IPS DF 19.7 (cell line): Measurements from ENCODE around the gene MAFF.

ENCODE experiments used
- DNase-seq: peaks from one replicate; pipeline ENCODE4 v3.0.0-alpha.2; 2013; ENCODE audit warnings: low read depth, low spot score

MAFF gene

DNA sequence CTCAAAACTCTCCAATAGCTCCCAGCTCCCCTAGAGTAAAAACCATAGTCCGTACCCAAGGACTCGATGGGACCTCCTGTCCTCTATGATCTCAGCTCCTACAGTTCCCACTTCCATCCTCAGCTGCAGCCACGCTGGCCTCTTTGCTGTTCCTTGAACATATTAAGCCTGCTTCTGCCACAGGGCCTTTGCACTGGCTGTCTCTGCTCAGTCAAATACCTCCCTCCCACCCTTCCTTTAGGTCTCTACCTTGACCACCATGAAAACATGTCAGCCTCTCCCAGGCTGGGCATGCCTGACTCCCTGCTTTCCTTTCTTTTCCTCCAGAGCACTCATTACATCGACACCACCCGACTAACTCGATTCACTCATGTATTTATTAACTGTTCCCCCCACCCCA is 46.5 kb downstream of the MAFF start:
- DNase-seq, result no peak

DNA sequence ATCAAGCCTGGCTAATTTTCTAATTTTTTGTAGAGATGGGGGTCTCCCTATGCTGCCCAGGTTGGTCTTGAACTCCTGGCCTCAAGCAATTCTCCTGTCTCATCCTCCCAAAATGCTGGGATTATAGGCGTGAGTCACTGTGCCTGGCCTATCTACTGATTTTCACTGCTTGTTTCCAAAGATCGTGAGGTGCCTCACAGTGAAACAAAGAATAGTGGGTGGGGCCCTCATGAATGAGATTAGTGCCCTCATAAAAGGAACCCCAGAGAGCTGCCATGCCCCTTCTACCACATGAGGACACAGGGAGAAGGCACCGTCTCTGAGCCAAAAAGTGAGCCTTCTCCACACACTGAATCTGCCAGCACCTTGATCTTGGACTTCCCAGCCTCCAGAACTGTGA is 47.5 kb downstream of the MAFF start:
- no peak for DNase-seq

DNA sequence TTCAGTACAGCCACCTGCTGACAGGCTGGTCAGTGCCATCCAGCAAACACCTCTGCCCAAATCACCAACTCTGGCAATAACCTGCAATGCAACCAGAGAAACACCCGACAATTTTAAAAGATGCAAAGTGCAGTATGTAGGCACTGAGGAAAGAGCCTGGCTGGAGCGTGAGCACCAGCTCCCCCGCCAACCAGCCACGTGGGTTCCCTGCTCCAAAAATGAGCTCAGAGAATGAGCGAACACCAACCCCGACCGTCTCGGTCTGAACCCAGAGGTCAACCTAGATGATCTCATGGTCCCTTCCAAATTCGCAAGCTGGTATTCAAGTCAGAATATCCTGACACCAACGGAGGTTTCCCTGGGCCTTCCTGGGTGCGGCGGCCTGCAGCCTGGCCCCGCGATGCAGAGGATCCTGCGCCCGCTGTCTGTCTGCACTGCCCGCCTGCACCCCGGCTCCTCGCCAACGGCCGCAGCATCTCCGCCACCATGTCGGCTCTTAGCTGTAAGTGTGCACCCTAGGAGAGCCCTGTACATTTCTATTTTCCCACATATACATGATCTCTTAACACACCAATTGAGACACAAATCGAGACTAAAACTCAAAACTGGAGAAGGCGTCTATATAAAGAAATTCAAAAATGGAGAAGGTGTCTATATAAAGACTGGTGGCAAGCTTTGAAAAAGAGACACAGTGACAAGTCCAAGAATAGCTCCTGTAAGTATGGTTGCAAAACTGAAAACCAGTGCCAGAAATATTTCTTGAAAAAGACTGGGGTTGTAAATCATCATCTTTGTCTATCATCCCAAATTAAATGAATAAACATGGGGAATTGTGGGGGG is 48.2 kb downstream of the MAFF start:
- no peak for DNase-seq

DNA sequence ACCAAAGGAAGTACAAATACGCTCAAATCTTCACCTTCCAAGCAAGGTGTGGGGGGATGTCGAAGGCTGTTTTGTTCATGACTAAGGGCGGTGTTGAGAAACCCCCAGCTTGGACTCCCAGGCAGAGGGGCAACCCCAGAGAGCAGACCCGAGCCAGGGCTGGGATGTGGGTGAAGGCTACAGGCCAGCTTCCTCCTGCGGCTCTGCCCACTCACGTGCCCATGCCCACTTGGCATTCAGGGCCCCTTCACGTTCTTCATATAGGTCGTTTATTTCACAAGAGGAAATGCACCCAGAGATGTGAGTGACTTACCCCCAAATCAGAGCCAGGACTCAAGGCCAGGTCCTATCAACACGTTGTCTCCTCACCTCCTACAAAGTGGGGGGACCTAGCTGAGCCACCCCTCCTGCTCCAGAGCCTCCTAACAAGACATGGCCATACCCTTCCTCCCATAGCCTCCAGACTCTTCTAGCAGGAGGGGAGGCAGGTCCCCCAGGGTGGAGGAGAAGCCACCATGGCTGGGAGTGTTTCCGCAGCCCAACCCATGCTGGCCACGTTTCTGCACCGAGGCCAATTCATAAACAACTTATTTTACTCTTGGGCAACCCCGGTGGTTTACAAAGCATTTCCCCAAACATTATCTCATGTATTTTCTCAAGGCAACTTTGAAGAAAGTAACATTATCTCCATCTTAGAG is 49.0 kb downstream of the MAFF start:
- DNase-seq, result no peak

DNA sequence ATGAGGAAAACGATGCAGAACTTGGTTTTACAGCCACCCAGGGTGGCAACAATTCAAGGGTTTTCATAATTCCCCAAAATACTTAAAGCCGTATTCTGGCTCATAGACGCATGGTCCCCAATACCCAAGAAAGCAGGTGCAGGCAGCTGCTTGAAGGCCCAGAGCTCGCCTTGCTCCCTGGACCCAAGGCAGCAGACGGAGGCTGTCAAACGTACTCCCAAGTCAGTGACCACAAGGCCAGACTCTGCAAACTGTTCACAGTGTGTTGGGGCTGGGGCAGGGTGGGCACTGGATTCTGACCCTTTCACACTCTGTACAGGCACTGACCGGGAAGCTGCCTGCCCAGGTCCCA is 49.5 kb downstream of the MAFF start:
- no peak for DNase-seq

DNA sequence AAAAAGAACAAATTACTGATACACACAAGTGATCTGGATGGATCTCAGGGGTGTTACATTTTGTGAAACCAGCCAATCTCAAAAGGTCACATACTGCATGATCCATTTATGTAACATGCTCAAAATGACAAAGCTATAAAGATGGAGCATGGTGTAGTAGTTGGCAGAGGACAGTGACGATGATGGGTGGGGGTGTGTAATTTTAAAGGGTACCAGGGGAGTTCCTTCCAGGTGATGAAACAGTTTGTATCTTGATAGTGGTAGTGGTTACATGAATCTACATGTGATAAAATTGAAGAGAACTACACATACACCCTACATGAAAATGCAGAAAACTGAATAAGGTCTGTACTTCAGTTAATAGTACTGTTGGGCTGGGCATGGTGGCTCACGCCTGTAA is 53.9 kb downstream of the MAFF start:
- no peak for DNase-seq

- no peak for DNase-seq
Observed at GRCh38 chr22:38257181-38257580, 55.4 kb downstream of the MAFF start.

GRCh38 chr22:38257650-38258250 is 56.0 kb downstream of the MAFF start:
- DNase-seq, result no peak

GRCh38 chr22:38258895-38259294 is 57.1 kb downstream of the MAFF start:
- no peak for DNase-seq

DNA sequence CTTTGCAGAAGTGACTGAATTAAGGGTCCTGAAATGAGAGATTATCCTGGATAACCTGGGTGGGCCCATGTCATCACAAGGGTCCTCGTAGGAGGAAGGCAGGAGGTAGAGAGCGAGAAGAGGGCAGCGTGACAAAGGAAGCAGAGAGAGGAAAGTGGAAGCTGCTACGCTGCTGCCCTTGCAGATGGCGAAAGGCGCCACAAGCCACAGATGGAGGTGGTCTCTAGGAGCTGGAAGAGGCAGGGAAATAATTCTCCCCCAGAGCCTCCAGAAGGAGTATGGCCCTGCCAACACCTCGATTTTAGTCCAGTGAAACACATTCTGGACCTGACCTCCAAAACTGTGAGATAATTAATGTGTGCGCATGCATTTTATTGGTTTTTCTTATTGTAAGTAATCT is 57.6 kb downstream of the MAFF start:
- DNase-seq, result no peak

GRCh38 chr22:38260761-38261681 is 59.2 kb downstream of the MAFF start:
- DNase-seq, result no peak

GRCh38 chr22:38262051-38262795 is 60.4 kb downstream of the MAFF start:
- no peak for DNase-seq

DNA sequence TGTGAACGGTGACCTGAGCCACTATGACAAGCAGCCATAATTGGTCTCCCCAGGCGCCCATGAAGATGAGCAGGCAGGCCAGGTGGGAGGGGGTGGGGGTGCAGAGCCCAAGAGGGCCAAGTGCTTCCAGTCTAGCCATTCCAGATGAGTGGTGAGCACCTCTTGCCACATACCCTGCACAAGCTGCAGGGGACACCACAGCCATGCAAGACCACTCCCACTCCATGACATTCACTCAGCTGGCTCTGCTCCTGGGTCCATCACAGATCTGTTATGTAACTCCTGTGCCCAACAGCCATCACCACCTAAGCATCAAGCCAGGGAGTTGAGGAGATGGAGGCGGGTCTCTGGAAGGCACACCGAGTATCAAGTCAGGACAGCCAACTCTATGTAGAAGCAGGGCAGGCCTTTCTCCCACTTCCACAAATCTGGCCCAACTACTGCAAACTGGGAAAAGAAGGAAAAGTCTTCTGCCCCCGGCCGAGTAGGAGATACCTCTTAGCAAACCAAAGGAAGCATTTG is 62.6 kb downstream of the MAFF start:
- no peak for DNase-seq
